NCI-H1694 treated with DMSO at 0.1 percent for 48 hours (cell line): Measurements from ENCODE around the gene ADCY5.

Source experiments
- DNase-seq: peaks from one replicate; lab custom pipeline; 2025; lab: John Stamatoyannopoulos, UW

Gene ADCY5

GRCh38 chr3:123458255-123458654 is 9.4 kb upstream of the ADCY5 start:
- DNase-seq = no peak

DNA sequence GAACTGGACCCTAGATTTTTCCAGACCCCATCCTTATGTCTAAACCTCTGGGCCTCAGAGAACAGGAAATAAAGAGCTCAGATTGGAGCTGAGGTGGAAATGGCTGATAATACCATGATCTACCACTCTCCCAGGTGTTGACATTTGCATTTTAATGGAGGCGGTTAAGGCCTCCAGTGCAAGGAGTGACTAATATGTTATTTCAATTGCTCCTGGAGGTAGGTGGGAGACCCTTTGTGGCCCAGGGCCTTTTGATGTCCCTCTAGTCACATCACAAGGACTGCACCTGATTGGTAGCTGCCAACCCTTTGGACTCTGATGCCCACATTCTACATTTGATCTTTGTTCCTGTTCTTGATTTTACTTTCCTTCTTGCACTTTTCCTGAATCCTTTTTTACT is 9.0 kb upstream of the ADCY5 start:
- DNase-seq = no peak

- no peak for DNase-seq
Observed at GRCh38 chr3:123453675-123454074, 4.8 kb upstream of the ADCY5 start.

- DNase-seq = no peak
Observed at GRCh38 chr3:123451186-123451585, 2.3 kb upstream of the ADCY5 start.

DNA sequence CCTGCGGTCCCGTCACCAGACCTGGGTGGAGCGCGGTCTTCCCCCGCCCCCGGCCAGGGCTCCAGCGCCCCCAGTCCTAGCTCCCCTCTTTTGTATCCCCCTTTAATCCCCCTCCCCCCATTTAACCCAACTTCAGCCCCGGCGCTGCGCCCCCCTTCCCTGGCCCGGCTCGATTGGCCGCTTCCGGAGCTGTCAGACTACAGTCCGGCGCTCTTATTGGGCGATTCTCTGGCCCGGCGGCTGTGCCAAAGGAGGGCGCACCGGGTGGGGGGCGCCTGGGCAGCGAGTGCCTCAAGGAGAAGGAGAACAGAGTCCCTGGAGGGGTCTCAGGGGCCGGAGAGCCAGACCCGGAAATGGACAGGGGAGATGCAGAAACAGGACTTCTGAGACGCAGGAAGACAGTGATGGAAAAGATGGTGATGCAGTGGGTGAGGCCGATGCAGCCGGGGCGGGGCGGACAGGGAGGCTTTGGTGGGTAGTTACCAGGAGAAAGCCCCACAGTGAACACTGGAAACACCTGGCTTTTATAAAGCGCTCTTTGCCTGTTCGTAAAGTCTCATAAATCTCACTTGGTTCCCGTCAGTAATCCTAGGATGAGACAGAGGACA is 1.2 kb upstream of the ADCY5 start:
- DNase-seq = no peak

DNA sequence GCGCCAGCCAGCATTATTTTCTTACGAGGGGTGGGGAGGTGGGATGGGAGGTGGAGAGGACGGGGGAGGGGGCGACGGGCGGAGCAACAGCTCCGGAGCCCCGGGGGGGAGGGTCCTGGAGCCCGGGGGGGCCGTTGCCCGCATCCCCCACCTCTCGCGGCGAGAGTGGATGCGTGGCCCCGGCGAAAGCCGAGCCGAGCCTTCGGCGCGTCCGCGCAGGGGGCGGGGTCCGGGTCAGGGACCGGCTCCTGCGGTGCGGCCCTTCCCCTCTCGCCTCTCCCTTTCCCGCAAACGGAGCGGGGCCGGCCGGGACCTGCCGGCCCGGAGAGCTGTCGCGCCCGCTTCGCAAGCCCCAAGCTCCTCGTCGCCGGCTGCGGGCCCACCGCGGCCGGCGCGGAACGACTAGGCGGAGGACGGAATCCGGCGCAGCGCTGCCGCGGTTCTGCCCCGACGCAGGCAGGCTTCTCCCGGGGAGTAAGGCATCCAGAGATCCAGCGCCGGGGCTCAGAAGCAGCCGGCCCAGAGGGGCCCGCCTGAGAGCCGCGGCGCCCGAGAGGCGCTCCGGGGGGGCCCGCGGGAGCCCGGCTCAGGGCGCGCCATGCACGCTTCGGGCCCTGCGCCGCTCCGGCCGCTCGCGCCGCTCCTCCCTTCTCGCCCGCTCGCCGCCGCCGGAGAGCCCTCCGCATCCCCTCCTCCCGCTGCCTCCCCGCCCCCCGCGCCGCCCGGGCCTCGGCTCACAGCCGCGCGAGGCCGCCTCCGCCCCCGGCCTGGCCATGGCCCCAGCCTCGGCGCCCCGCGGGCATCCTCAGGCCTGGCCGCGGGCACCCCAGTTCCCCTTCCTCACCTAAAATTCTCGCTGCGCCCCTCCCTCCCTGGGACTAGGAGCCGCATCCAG is 459 bp upstream of the ADCY5 start:
- DNase-seq = no peak

GRCh38 chr3:123447749-123448517 is 957 bp downstream of the ADCY5 start:
- no peak for DNase-seq

GRCh38 chr3:123447416-123447748 is 1.5 kb downstream of the ADCY5 start:
- no peak for DNase-seq

DNA sequence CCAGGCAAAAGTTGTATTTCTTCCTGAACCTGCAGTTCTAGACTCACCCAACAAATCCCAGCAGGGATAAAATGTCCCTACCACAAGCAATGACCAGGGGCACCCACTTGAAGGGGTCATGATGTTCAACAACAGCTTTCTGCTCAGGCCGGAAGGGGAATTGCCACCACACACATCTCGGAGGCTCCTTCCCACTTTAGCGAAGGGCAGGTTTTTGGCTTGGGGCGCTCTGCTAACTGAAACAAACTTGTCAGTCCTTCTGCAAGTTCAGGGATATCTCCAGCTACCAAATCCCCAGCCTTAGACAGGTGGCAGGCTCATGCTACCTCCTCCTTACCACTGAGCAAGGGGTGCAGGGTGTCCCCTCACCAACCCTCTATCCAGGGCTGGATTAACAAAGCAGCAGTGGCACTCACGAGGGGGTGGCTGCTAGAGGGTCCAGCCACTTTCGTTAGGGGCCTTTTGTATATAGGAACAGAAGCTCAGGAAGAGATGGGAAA is 2.2 kb downstream of the ADCY5 start:
- DNase-seq = no peak

- no peak for DNase-seq
Observed at GRCh38 chr3:123446210-123446609, 2.7 kb downstream of the ADCY5 start.

DNA sequence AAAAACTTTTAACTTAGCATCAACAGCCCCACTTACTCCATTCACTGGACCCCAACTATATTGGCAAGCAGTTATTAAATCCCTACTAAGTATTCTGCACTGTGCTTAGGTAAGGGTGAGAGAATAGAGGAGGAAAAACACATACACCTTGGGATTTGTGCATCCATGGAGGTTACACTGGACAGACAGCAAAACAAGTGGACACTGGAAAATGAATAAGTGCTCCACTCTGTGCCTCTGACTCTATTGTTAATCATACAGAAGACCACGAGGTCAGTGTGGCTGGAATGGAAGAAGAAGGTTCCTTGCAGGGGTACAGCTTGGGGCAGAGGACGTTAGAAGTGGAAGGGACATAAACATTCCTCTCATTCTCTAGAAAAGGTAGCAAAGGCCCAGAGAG is 3.2 kb downstream of the ADCY5 start:
- DNase-seq = no peak

DNA sequence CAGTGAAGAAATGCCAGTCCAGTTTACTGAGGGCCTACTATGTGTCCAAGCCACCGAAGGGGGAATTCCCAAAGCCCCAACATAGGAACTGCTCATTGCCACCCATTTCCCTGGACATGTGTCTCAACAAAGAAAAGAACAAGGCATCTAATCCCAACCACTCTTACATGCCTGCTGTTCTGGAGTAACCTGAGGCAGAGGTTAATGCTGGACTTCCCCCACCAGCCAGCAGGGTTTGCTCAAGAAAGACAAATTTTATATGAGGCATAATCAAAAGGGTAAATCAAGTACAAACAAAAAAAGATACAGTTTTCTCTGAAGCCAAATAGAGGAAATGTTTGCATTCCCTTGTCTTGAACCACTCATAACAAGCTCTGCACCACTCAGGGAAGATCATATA is 4.1 kb downstream of the ADCY5 start:
- no peak for DNase-seq

DNA sequence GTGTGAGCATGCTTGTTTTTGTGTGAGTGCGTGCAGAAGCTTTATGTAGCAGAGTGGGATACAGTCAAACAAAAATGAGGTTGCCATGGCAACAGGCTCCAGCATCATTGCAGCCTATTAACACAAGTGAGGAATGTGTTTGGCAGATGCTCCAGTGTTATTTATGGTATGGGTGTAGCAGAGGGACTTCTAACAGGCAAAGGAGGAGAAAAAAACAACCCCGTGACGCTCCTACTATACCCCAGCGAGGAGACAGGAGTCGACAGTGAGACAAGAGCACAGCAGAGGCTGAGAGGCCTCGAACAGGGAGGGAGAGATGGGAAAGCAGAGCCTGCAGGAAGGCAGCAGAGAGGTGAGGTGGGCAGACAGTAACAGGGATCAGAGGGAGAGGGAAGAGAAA is 4.9 kb downstream of the ADCY5 start:
- DNase-seq = peak; percentile 90

GRCh38 chr3:123442908-123443307 is 6.0 kb downstream of the ADCY5 start:
- no peak for DNase-seq

DNA sequence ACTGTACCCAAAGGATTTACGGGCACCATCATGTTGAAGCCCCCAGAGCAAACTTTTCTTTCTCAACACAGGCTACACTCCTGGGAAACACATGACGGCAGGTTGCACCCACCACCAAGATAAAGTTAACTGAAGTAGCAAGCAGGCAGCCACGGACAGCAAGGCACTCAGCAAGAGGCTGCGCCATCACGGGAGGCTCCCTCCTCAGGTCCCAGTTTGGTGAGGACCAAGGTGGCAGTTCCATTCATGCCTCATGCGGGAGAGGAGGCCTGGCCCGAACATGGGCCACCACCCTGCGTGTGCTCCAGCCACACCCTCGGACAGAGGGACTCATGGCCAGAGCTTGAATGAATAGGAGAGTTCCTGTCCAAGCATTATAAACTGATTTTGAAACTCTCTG is 6.8 kb downstream of the ADCY5 start:
- no peak for DNase-seq

- no peak for DNase-seq
Observed at GRCh38 chr3:123439806-123440580, 8.9 kb downstream of the ADCY5 start.

DNA sequence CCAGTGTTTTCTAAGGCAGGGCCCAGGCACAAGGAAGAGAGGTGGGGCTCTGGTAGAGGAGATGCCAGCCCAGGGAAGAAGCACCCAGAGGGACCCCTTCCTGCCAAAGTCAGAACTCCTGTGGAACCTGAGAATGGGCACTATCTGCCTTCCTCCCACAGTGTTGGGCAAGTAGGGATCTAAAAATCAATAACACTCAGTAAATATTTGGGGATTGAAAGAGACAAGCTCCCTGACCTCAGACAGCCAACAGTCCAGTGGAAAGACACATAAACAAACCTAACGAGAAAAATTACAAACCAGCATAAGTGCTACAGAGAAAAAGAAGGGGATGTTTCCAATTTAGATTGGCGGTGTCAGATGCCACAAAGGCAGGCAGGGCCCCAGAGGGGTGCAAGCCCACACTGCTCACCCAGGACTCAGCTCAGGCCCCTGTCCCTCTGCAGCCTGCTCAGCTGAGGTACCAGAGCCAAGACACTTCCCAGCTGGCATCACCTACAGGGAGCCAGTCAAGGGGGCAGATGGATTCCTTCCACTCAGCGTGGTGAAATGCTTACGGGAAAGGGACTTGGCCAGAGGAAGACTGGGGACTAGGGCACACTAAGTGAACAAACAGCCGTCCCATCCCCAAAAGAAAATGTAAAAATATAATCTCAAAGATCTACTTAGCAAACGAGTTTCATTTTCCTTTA is 15.9 kb downstream of the ADCY5 start:
- no peak for DNase-seq

GRCh38 chr3:123431658-123432324 is 17.1 kb downstream of the ADCY5 start:
- no peak for DNase-seq

GRCh38 chr3:123431007-123431657 is 17.8 kb downstream of the ADCY5 start:
- DNase-seq = no peak

- DNase-seq = no peak
Observed at GRCh38 chr3:123430266-123430665, 18.6 kb downstream of the ADCY5 start.
